H1 (cell line): ENCODE data around the gene OR10H1. TPM values are rescaled to one million over a fixed set of nuclear protein-coding genes. Genes with fewer than 3 reads are reported as not detected.
"Not testable (repeated sequence)": the region's sequence is repeated elsewhere in the genome, so short reads cannot be mapped to it uniquely, and the experiment has no call there.

Experiments
- CTCF ChIA-PET: fragments of 300-600 bp; sonication (Branson Sonifier 250); formaldehyde crosslinking; loops from one replicate; lab custom pipeline; 2021; ENCODE audit not compliant: partially characterized antibody; lab: Charles Lee
- POLR2A ChIA-PET: fragments of 300-600 bp; sonication (Branson Sonifier 250); formaldehyde crosslinking; loops from one replicate; lab custom pipeline; 2021; ENCODE audit warnings: inconsistent platforms; ENCODE audit not compliant: partially characterized antibody; lab: Charles Lee
- DNase-seq, 2 experiments: peaks; one replicate each; pipeline versions ENCODE4 v3.0.0 to v3.0.0-alpha.2; 2010 to 2022; ENCODE audit warnings: low spot score in 2 of 2, low read depth in 1 of 2, mixed read lengths in 1 of 2
- FAIRE-seq: peaks from 2 replicates; lab custom pipeline; 2011; peaks lifted over from hg19 to GRCh38; lab: Jason Lieb, UNC
- H2AFZ ChIP-seq: 2 replicates; pipeline ENCODE4 v1.8.1; 2012; ENCODE audit warnings: low read length, inconsistent platforms
- H2AK5ac ChIP-seq: 2 replicates; pipeline ENCODE4 v1.6.1; 2013; ENCODE audit warnings: low read depth, low read length
- H2BK120ac ChIP-seq: replicated peaks from 2 replicates; pipeline ENCODE3; 2013; ENCODE audit warnings: low read depth, low read length, inconsistent platforms
- H2BK12ac ChIP-seq: 2 replicates; pipeline ENCODE4 v1.6.1; 2013; ENCODE audit warnings: low read depth, low read length
- H2BK15ac ChIP-seq: 2 replicates; pipeline ENCODE4 v1.6.1; 2013; ENCODE audit warnings: low read length
- H2BK20ac ChIP-seq: 2 replicates; pipeline ENCODE4 v1.6.1; 2013; ENCODE audit warnings: low read length
- H2BK5ac ChIP-seq: 2 replicates; pipeline ENCODE4 v1.6.1; 2013; ENCODE audit warnings: low read depth, low read length
- H3K14ac ChIP-seq: 2 replicates; pipeline ENCODE4 v1.6.1; 2013; ENCODE audit warnings: inconsistent platforms; ENCODE audit not compliant: insufficient read length
- H3K18ac ChIP-seq: 2 replicates; pipeline ENCODE4 v1.6.1; 2013; ENCODE audit warnings: low read length; ENCODE audit errors: extremely low read depth
- H3K23ac ChIP-seq: 2 replicates; pipeline ENCODE4 v1.6.1; 2013; ENCODE audit warnings: inconsistent platforms; ENCODE audit not compliant: insufficient read length
- H3K23me2 ChIP-seq: 2 replicates; pipeline ENCODE4 v1.6.1; 2013; ENCODE audit warnings: low read depth, low read length
- H3K27ac ChIP-seq: 2 replicates; pipeline ENCODE4 v1.6.1; 2011; ENCODE audit warnings: low read depth, low read length, inconsistent platforms
- H3K27me3 ChIP-seq, 4 experiments: replicated peaks in 1 of 4; 1 replicate in 1 of 4; 2 replicates in 3 of 4; pipeline versions ENCODE4 v1.6.1 to v1.8.1; 2011 to 2013; ENCODE audit warnings: low read length in 3 of 4, mild to moderate bottlenecking in 3 of 4, inconsistent platforms in 2 of 4, mixed read lengths in 2 of 4, moderate library complexity in 1 of 4; ENCODE audit not compliant: control insufficient read depth in 3 of 4, insufficient read depth in 3 of 4; ENCODE audit errors: extremely low read depth in 1 of 4
- H3K36me3 ChIP-seq, 4 experiments: 2 replicates each; pipeline versions ENCODE4 v1.6.1 to v1.8.1; 2011 to 2013; ENCODE audit warnings: mild to moderate bottlenecking in 4 of 4, low read length in 3 of 4, moderate library complexity in 2 of 4, control low read depth in 1 of 4, inconsistent platforms in 1 of 4; ENCODE audit not compliant: insufficient read depth in 4 of 4, control insufficient read depth in 2 of 4
- H3K4ac ChIP-seq: replicated peaks from 2 replicates; pipeline ENCODE3; 2013; ENCODE audit warnings: low read length, low read depth, mixed read lengths, inconsistent platforms; ENCODE audit not compliant: insufficient read length
- H3K4me1 ChIP-seq, 4 experiments: replicated peaks in 1 of 4; 1 replicate in 1 of 4; 2 replicates in 3 of 4; pipeline versions ENCODE4 v1.6.1 to v1.8.1; 2011 to 2013; ENCODE audit warnings: low read length in 3 of 4, inconsistent platforms in 2 of 4, mixed read lengths in 1 of 4; ENCODE audit not compliant: insufficient read depth in 4 of 4, control insufficient read depth in 3 of 4
- H3K4me2 ChIP-seq, 2 experiments: 2 replicates each; pipeline versions ENCODE4 v1.6.1 to v1.8.1; 2011 to 2013; ENCODE audit warnings: low read depth in 2 of 2, low read length in 2 of 2, control low read depth in 1 of 2, inconsistent platforms in 1 of 2, mild to moderate bottlenecking in 1 of 2; ENCODE audit not compliant: insufficient read depth in 1 of 2
- H3K4me3 ChIP-seq, 4 experiments: fragments of 200-600, 300-600 bp in 1 of 4; sonication (generic), shearing (Covaris generic), sonication (Bioruptor Twin) in 1 of 4; 2 replicates each; pipeline versions ENCODE4 v1.5.1 to v1.8.1; 2011 to 2016; ENCODE audit warnings: low read length in 4 of 4, low read depth in 3 of 4, control low read depth in 2 of 4, inconsistent platforms in 2 of 4, mild to moderate bottlenecking in 2 of 4, mixed read lengths in 1 of 4, moderate library complexity in 1 of 4; ENCODE audit not compliant: insufficient read depth in 2 of 4; ENCODE audit errors: extremely low read depth in 1 of 4
- H3K56ac ChIP-seq: replicated peaks from 2 replicates; pipeline ENCODE3; 2013; ENCODE audit warnings: low read depth, mild to moderate bottlenecking, mixed read lengths, low read length, inconsistent platforms; ENCODE audit not compliant: insufficient read length
- H3K79me1 ChIP-seq: 2 replicates; pipeline ENCODE4 v1.6.1; 2013; ENCODE audit warnings: low read depth, low read length, control low read depth
- H3K79me2 ChIP-seq, 2 experiments: 2 replicates each; pipeline versions ENCODE4 v1.6.1 to v1.8.1; 2012 to 2013; ENCODE audit warnings: low read length in 2 of 2, mild to moderate bottlenecking in 2 of 2, inconsistent platforms in 1 of 2; ENCODE audit not compliant: insufficient read depth in 2 of 2, control insufficient read depth in 1 of 2
- H3K9ac ChIP-seq, 4 experiments: replicated peaks in 1 of 4; 1 replicate in 1 of 4; 2 replicates in 3 of 4; pipeline versions ENCODE4 v1.6.1 to v1.8.1; 2011 to 2013; ENCODE audit warnings: low read depth in 3 of 4, low read length in 3 of 4, control low read depth in 2 of 4, mild to moderate bottlenecking in 2 of 4, moderate library complexity in 2 of 4, inconsistent platforms in 1 of 4; ENCODE audit errors: extremely low read depth in 1 of 4
- H3K9me3 ChIP-seq, 2 experiments: 2 replicates each; pipeline versions ENCODE4 v1.6.1 to v1.8.1; 2012 to 2013; ENCODE audit warnings: mild to moderate bottlenecking in 2 of 2, moderate library complexity in 2 of 2, control low read depth in 1 of 2, inconsistent platforms in 1 of 2, low read depth in 1 of 2, low read length in 1 of 2, mixed read lengths in 1 of 2; ENCODE audit not compliant: insufficient read depth in 2 of 2
- H4K20me1 ChIP-seq, 2 experiments: replicated peaks in 1 of 2; 2 replicates each; pipeline versions ENCODE3 to v1.8.1; 2011 to 2013; ENCODE audit warnings: inconsistent platforms in 2 of 2, low read length in 2 of 2, mild to moderate bottlenecking in 1 of 2; ENCODE audit not compliant: insufficient read depth in 2 of 2, control insufficient read depth in 1 of 2
- H4K5ac ChIP-seq: 2 replicates; pipeline ENCODE4 v1.6.1; 2013; ENCODE audit warnings: low read length, low read depth, mixed read lengths, inconsistent platforms; ENCODE audit not compliant: insufficient read length
- H4K8ac ChIP-seq: 2 replicates; pipeline ENCODE4 v1.8.0; 2013; ENCODE audit warnings: mild to moderate bottlenecking, moderate library complexity, low read length, inconsistent platforms; ENCODE audit not compliant: insufficient read depth; ENCODE audit errors: extremely low read depth
- H4K91ac ChIP-seq: replicated peaks from 2 replicates; pipeline ENCODE3; 2013; ENCODE audit warnings: low read length, mixed read lengths, inconsistent platforms; ENCODE audit not compliant: insufficient read length
- ATF2 ChIP-seq: IDR thresholded peaks from 2 replicates; pipeline ENCODE4 v1.6.1; 2012; ENCODE audit warnings: low read length, inconsistent platforms
- BCL11A ChIP-seq, 2 experiments: IDR thresholded peaks; one replicate each; pipeline ENCODE4 v1.6.1; 2011; ENCODE audit warnings: low read depth in 2 of 2, low read length in 2 of 2, mild to moderate bottlenecking in 2 of 2
- CTBP2 ChIP-seq: IDR thresholded peaks from 2 replicates; pipeline ENCODE4 v1.7.0; 2011; ENCODE audit warnings: borderline replicate concordance, mild to moderate bottlenecking, moderate library complexity, mixed read lengths, low read length; ENCODE audit not compliant: insufficient read depth, insufficient read length
- HDAC6 ChIP-seq: IDR thresholded peaks from one replicate; pipeline ENCODE4 v1.7.1; 2012; ENCODE audit warnings: low read depth, mild to moderate bottlenecking, inconsistent platforms, low read length, moderate library complexity
- PHF8 ChIP-seq: fragments of 200-600 bp; sonication (generic); conservative IDR thresholded peaks from 2 replicates; pipeline ENCODE4 v1.7.1; 2012; ENCODE audit warnings: low read depth, mild to moderate bottlenecking, inconsistent platforms, low read length, moderate library complexity
- POLR2AphosphoS5 ChIP-seq: IDR thresholded peaks from 2 replicates; pipeline ENCODE4 v1.6.1; 2011; ENCODE audit warnings: low read depth, low read length
- RXRA ChIP-seq: IDR thresholded peaks from 2 replicates; pipeline ENCODE4 v1.6.1; 2011; ENCODE audit warnings: low read depth, mild to moderate bottlenecking, low read length, moderate library complexity; ENCODE audit not compliant: insufficient read depth
- TAF1 ChIP-seq: IDR thresholded peaks from 2 replicates; pipeline ENCODE4 v1.6.1; 2011; ENCODE audit warnings: mild to moderate bottlenecking, low read depth, low read length
- WGBS, 2 experiments: shearing (Covaris generic) in 1 of 2; methylation state at CpG; one replicate each; pipeline versions ENCODE4 v1.1.6 to v1.1.7; 2013 to 2015; ENCODE audit warnings: low lambda C conversion rate in 2 of 2, mixed read lengths in 2 of 2, inconsistent platforms in 1 of 2, low coverage in 1 of 2, missing lambda C conversion rate in 1 of 2; ENCODE audit not compliant: insufficient replicate concordance in 2 of 2, insufficient coverage in 1 of 2, insufficient read length in 1 of 2; ENCODE audit errors: extremely low coverage in 1 of 2, missing lambda C conversion rate in 1 of 2; 5-methylcytosine and 5-hydroxymethylcytosine counted together
- polyA plus RNA-seq, 7 experiments: library from polyadenylated mRNA; depleted of rRNA in 3 of 7; stranded (reverse) in 5 of 7; unstranded in 2 of 7; fragments of >200 nt in 5 of 7; fragments of 200-250 nt in 2 of 7; gene quantifications; 1 replicate in 5 of 7; 2 replicates in 1 of 7; 4 replicates in 1 of 7; pipeline versions ENCODE4 v1.2.1 to v1.2.3, GENCODE V29; 2011 to 2013; ENCODE audit warnings: missing spikeins in 2 of 7, mixed read lengths in 2 of 7
- total RNA-seq: library from RNA; stranded (reverse); fragmentation: NEBNext Ultra II Directional; extraction: Animal tissue kit (Norgen Biotek cat#: 25700); gene quantifications from 2 replicates; pipeline ENCODE4 v1.2.1, GENCODE V29; 2021

Gene OR10H1
- total and polyA plus RNA-seq, 2 of the 8 experiments (the other 6 are each of a cell fraction or from before 2014, with no cell fraction given) = not detected

- TF ChIP-seq BCL11A (IDR thresholded peaks at IDR 0.05; ENCODE audit: low read depth in 2 of 2, low read length in 2 of 2) = no peak
- no peak for TF ChIP-seq POLR2AphosphoS5
- TF ChIP-seq ATF2 = no peak
- no peak for TF ChIP-seq HDAC6
- no peak for TF ChIP-seq CTBP2
- TF ChIP-seq PHF8 = no peak
- TF ChIP-seq RXRA = no peak
- no peak for TF ChIP-seq TAF1
- TF ChIP-seq, all 59 proteins: peak for 0
Measured at GRCh38 chr19:15840833-15841232, 25.4 kb upstream of the OR10H1 start (continued).

- FAIRE-seq = not testable (repeated sequence)
Measured at GRCh38 chr19:15839888-15840287, 24.4 kb upstream of the OR10H1 start.

More at GRCh38 chr19:15839888-15840287, 24.4 kb upstream of the OR10H1 start:
- H3K18ac ChIP-seq, POLR2A ChIA-PET, H3K4me2 ChIP-seq, CTCF ChIA-PET, H2AFZ ChIP-seq, H3K14ac ChIP-seq, H3K23ac ChIP-seq, DNase-seq, H3K36me3 ChIP-seq, H2BK20ac ChIP-seq, H3K23me2 ChIP-seq, H3K79me1 ChIP-seq, H3K79me2 ChIP-seq, H2BK12ac ChIP-seq, H2BK15ac ChIP-seq, H4K91ac ChIP-seq, H4K20me1 ChIP-seq, H2AK5ac ChIP-seq, H3K56ac ChIP-seq, H4K8ac ChIP-seq, H3K9ac ChIP-seq, H3K27me3 ChIP-seq, H3K27ac ChIP-seq, H2BK120ac ChIP-seq, H3K4me3 ChIP-seq, H3K4ac ChIP-seq, H4K5ac ChIP-seq, H3K4me1 ChIP-seq, H2BK5ac ChIP-seq: not testable (repeated sequence)
- 41% methylated on average over 4 of the region's 4 CpGs; no CpG with 5 or more reads in 1 of the 2 experiments for WGBS, 2 experiments
- H3K9me3 ChIP-seq = peaks cover 46 to 69% of the 10 kb centered on the region in 2 experiments
